Measurements from ENCODE around the gene CCDC74B.
"Not testable (repeated sequence)": the region's sequence is repeated elsewhere in the genome, so short reads cannot be mapped to it uniquely, and the experiment has no call there.

The CCDC74B gene

DNA sequence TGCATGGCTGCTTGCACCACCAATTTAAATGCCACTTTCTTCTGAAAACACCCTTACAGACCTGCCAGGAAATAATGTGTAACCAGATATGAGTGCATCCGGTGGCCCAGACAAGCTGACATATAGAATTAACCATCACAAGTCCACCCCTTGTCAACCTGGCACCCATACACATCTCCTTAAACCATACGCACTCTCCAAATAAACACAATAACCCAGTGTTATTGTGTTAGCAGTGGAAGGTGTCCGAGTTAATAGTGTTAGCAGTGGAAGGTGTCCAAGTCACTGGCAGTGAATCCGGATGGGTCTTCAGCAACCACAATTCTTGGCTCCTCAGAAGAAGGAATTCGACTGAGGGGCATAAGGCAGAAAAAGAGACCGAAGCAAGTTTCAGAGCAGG lies 3.6 kb upstream of the CCDC74B start:
- not testable (repeated sequence) for DNase-seq

DNA sequence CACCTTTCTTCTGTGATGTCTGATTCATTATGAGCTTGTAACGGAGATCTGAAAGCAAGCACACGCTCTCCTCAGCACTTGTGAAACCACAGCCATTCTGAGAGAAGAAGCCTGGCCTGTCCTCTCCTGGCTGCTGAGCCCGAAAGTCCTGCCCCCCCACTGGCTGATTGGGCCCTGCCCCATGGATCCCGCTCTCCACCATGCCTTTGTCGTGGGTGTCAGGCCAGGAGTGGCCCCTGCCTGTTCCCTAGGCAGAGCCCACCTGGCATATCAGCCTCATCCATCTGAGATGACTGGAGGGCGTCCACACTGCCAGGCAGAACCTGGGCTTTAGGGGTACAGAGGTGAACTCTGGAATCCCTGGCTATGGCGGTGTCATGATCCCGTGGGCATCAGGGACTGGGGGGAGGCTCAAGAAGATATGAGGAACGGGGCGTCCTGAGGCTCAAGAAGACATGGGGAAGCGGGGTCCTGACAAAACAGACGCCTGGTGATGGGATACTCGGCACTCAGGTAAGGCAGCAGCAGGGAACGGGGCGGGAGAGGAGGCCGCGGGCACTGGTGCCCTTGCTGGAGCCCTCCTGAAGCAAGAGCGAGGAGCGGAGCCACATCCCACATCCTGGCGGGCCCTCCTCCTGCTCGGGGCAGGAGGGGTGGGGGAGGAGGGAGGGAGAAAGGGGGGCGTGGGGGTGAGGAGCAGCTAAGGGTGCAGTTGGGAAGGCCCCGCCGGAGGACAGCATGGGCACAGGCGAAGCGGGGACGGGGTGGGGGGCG lies 1.5 kb downstream of the CCDC74B start:
- DNase-seq, result peak; percentile 13

DNA sequence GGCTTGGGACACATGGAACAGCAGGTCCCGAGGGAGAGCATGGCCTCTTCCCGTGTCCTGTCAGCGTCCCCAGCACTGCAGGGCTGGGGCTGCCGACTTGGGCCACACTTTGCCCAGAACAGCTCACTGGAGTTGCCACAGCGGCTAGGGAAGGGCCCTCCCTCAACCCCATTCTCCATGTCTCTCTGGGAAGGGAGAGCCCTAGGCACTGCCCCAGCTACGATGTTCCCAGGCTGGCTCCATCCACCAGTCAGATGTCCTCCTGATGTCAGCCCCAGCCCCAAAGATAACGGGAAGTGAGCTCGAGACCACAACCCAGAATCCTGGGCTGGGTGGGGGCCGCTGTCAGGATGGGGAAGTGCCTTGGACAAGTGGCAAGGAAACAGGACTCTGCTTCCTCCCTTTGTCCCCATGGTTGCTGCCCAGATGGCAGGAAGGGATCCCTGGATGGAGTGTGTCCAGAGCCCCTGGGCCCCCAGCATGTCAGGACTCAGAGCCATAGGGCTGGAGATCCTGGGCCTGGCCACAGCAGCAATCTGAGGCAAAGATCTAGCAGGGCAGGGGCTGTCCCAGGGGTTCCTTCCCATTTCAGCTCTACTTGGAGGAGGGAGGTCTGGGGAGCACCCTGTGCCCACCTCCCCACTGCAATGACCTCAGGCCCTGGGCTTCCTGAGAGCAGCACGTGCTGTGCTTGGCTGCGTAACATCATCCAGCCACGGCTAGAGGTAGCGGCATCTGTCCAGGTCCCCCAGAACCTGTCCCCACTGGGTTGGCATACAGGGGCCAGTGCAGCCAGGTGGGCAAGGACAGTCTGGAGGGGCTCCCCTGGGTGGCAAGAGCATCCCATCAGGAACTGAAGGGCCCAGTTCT lies 2.3 kb downstream of the CCDC74B start:
- DNase-seq, result not testable (repeated sequence)

- DNase-seq, result not testable (repeated sequence)
Measured at GRCh38 chr2:130141645-130142370, 3.1 kb downstream of the CCDC74B start.

DNA sequence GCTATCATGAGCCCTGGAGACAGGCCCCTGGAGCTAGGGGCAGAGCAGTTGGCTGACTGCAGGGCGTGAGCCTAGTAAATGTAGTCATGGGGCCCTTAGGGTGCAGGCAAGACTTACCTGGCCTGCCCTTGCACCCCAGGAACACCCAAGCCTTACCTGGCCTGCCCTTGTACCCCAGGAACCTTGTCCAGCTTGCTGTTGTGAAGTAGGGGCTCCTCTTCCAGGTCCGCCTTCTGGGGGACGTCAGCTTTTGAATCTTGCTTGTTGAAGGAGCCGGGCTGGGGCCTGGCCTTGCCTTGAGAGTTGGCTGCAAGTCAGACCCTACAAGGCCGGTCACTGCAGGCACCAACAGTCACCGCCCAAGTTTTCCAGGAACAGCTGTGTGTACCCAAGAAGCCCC lies 3.9 kb downstream of the CCDC74B start:
- not testable (repeated sequence) for DNase-seq

DNA sequence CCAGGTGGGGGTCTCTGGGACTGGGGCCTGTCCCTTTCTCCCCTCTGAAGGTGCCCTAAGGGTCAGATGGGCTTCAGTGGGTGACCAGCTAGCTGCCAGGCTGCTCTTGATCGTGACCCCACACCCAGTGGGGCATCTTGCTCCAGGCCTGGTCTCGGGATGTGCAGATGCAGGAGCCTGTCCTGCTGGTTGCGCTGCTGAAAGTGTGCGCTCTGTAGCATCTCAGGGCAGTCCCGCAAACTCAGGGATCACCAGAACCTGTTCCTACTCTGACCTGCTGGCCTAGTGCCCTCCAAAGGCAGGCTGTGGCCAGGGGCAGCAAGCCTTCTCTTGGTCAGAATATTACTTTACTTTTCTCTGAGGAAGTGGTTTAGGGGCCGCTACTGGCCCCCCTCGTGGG lies 4.4 kb downstream of the CCDC74B start:
- not testable (repeated sequence) for DNase-seq

DNA sequence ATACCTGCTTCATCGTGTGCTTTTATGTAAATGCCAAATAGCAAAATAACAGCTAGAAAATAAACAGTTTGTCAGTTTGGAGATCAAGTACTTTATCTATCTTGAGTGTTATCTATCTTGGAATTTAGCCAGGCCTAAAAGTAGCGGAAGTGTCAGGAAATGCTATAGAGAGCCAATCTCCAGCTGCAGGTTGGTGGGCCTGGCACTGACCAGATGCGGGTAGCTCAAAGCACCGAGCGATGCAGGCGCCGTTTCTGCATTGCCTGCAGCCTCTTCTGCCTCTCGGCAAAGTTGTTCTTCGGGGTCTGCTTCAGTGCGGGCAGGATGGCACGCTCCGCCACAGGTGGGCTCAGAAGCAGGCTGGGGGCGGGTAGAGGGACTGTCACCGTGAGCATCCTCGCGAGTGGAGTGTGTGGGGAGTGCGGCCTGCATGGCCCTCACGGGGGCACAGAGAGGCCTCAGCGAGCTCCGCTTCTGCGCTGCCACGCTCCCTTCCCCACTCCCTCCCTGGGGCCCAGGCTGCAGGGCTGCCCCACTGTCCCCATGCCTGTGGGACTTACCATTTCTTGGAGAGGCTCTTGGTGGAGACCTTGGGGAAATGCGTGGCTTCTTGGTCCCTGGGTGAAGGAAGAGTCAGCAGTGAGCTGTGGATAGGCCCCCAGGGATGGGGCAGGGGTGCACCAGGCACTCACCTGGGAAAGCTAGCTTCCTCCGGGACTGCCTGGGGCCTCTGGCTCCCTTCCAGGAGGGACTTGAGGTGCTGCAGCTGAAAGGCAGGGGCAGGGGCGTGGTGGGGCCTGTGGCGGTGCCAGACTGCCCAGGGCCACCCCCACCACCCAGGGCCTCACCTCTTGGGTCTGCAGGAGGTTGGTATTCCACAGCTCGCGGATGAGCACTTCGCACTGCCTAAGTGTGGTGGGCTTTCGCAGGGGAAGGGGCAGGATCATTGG lies 5.3 kb downstream of the CCDC74B start:
- not testable (repeated sequence) for DNase-seq

DNA sequence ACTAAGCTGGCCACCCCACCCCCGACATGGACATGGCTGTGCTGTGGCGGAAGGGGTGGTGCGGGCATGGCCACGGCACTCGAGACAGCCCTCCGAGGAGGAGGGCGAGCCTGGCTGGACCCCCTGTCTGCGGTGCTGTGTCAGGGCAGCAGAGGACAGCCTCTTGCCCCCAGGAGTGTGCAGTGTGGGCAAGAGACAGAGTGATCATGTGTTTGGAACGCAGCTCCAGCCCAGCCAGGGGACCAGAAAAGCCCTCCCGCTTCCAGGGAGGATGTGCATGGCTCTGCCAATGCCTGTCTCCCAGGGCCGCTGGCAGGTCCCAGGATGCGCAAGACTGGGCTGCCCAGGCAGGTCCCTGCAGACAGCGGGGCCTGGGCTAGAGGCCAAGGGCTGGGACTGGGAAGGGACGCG lies 6.1 kb downstream of the CCDC74B start:
- not testable (repeated sequence) for DNase-seq

- not testable (repeated sequence) for DNase-seq
Measured at GRCh38 chr2:130138326-130138725, 6.6 kb downstream of the CCDC74B start.

DNA sequence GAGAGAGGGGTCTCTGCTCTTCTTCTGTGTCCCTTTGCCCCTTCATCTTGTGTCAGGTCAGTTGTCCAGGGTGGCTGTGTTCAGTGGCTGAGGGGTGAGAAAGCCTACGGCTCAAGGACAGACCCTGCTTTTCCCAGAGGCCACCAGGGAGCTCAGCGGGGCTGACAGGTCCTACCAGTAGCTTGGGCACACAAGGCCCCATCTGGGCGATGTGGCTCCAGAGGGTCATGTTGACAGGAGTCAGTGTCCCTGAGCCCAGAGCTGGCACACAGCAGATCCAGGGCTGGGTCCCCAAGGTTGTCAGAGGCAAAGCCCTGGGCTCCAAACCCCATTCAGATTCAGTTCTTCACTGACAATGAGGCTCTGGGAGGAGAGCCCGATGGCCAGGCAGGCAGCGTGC lies 7.8 kb downstream of the CCDC74B start:
- DNase-seq, result not testable (repeated sequence)

DNA sequence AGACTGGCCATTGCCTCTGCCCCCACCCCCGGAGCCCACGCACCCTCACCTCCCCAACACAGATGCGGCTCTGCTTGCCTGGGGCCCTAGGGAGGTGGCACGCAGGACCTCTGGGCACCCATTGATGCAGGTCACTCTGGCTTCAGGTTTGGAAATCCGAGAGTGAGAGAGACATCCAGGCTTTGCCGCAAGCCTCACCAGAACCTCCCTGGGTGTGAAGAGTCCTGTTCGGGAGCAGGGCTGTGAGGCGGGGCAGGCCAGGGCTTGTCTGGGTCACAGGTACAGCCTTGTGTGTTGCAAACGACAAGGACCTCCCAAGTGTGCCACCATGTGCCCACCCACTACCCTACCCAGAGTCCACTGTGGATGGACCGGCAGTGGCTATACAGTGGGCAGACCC lies 8.4 kb downstream of the CCDC74B start:
- DNase-seq, result not testable (repeated sequence)

DNA sequence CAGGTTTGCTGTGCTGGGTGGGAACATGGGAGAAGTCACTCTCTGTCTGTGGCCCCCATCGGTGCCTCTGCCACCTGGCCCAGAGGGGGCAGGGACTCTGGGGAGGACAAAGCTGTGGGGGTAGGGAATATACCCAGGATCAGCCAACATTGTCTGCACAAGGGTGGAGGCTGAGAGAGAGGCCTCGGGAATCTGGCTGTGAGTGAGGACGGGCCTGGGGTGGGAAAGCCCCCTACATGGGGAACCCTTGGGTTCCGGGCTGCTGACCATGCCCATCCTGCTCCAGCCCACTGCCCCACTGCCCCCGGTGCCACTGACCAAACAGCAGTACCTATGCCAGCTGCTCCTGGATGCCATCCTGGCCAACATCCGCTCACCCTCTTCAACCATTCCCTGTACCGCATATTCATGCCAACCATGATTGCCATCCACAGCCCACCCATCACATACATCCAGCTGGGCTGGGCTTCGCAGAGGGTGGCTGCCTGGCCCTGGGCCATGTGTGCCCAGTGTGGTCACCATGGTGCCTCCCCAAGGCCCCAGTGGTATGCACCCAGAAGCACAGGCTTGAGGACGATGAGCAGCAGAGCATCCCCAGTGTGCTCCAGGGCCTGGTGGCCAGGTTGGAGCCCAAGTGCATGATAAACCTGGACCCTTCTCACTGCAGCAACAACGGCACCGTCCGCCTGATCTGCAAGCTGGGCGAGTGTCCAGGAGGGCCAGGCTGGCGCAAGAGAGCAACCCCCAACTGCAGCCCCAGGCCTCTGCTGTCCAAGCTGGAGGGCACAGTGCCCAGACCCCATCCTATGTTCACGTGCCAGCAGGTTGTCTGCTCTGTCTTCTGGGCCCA lies 9.0 kb downstream of the CCDC74B start:
- no peak for DNase-seq

DNA sequence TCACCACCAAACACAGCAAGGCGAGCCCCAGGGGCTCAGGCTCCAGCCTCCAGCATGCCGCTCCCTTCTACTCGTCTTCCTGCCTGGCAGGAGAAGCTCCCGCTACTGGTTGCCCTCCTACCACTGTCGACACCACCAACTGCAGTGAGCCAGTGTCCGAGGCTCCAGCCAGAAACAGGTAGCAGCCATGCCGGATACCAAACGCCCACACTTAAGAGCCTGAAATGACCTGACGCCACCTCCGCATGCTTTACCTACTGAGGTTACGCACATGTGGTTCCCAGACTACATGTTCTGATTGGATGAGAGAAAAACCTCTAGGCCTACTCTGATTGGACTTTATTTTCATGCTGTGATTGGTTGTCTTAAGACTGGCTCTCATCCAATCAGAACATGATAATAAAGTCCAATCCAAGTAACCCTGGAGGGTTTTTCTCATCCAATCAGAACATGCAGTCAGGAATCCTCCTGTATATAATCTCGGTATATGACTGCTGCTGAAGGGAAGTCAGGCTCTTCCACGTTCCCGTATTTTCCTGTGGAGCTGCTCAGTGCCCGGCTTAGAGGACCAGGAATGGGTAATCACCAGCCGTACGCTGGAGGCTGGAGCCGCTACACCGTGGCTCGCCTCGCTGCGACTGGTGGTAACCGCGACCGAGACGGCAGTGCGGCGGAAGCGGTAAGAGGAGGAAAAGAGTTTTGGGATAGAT lies 15.6 kb downstream of the CCDC74B start, which contains the start of gene POTEF:
POTEF (minus strand) TSS at position 103 of the 710 bp plus-strand sequence. CDS start 8,707 bp downstream, outside the sequence.
- not testable (repeated sequence) for DNase-seq

DNA sequence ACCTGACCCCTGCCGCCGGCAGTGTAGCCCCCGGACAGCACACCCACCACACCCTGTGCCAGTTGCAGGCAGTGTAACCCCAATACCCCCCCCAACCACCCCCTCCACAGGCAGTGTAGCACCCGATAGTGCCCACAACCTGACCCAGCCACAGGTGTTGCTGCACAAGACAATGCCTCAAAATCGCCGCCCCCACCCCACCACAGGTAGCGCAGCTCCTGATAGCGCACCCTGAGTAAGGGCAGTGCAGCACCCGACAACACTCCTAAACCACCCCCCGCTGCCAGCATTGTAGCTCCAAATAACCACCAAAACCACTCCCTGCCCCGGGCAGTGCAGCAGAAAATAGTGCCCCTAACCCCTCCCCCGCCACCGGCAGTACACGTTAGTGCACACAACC lies 16.4 kb downstream of the CCDC74B start:
- DNase-seq, result not testable (repeated sequence)

DNA sequence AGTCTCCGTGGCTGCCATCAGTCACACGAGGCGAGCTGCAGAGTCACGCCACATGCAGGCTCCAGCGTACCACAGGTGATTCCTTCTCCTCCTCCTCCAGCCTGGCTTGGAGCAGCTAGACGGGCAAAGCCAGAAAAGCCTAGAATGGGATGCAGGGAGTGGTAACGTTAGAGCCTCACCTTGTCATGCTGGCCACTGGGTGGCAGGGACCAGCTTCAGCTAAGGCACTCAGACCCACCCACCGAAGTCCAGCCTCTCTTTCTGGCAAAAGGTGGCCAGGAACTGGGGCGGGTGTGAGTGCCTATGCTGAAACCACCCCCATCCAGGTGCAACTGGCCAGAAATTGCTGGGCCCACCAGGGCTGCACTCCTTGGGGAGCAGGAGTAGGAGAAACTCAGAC lies 17.2 kb downstream of the CCDC74B start:
- DNase-seq, result not testable (repeated sequence)

DNA sequence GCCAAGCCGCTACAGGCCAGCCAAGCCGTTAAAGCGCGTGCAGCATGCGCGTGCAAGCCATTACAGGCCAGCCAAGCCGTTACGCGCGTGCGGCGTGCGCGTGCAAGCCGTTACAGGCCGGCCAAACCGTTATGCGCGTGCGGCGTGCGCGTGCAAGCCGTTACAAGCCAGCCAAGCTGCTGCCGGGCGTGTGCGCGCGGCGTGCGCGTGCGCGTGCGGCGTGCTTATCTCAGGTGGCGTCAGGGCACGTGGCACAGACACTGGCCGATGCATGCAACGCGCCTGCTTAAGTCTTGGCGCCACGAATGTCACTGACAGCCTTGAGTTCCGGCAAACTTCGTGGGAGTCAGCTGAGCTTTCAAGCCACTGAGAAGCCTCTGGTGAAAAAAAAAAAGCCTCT lies 24.0 kb downstream of the CCDC74B start:
- not testable (repeated sequence) for DNase-seq

- DNase-seq, result peak; percentile 10
Measured at GRCh38 chr2:130102597-130103363, 42.1 kb downstream of the CCDC74B start.
